Measurements from ENCODE around the gene TMEFF2.

Gene TMEFF2

GRCh38 chr2:192166946-192167345 is 27.8 kb downstream of the TMEFF2 start:
- Histone ChIP-seq H3K36me3 (ENCODE audit: insufficient read depth, low read length) (no peaks in the 10 kb centered on the region), H3K9me3 (ENCODE audit: insufficient read depth, low read depth, low read length) (no peaks in the 10 kb centered on the region), H3K4me3 (ENCODE audit: low read length, poor library complexity, severe bottlenecking) (no peak overlapping the region), H4K20me1 (ENCODE audit: insufficient read depth, low read length, poor library complexity, severe bottlenecking) (no peaks in the 10 kb centered on the region), H3K9me2 (replicated peaks; ENCODE audit: low read depth, low read length) (no peaks in the 10 kb centered on the region), H3K4me1 (ENCODE audit: insufficient read depth, low read length, poor library complexity, severe bottlenecking) (peaks cover 4% of the 10 kb centered on the region), H3K27me3 (ENCODE audit: insufficient read depth, low read length, poor library complexity, severe bottlenecking) (no peaks in the 10 kb centered on the region), H3K4me2 (ENCODE audit: low read depth, low read length, poor library complexity, severe bottlenecking) (no peak overlapping the region), H3K79me2 (ENCODE audit: insufficient read depth, low read length) (no peaks in the 10 kb centered on the region), H2AFZ (ENCODE audit: low read length) (no peak overlapping the region), H3K9ac (ENCODE audit: low read depth, low read length, poor library complexity, severe bottlenecking) (no peak overlapping the region), H3F3A (ENCODE audit: low read depth) (no peaks in the 10 kb centered on the region)
- TF ChIP-seq EZH2phosphoT487 (IDR thresholded peaks at IDR 0.05; ENCODE audit: borderline replicate concordance) (no peak), CTCF (conservative IDR thresholded peaks at IDR 0.05; ENCODE audit: low read length) (no peak)

- Histone ChIP-seq H3K9me2 (replicated peaks; ENCODE audit: low read depth, low read length) (no peaks in the 10 kb centered on the region), H2AFZ (ENCODE audit: low read length) (no peak overlapping the region), H3K4me2 (ENCODE audit: low read depth, low read length, poor library complexity, severe bottlenecking) (no peak overlapping the region), H3K9ac (ENCODE audit: low read depth, low read length, poor library complexity, severe bottlenecking) (no peak overlapping the region), H4K20me1 (ENCODE audit: insufficient read depth, low read length, poor library complexity, severe bottlenecking) (no peaks in the 10 kb centered on the region), H3K36me3 (ENCODE audit: insufficient read depth, low read length) (no peaks in the 10 kb centered on the region), H3K79me2 (ENCODE audit: insufficient read depth, low read length) (no peaks in the 10 kb centered on the region), H3K9me3 (ENCODE audit: insufficient read depth, low read depth, low read length) (no peaks in the 10 kb centered on the region), H3K4me3 (ENCODE audit: low read length, poor library complexity, severe bottlenecking) (no peak overlapping the region), H3K4me1 (ENCODE audit: insufficient read depth, low read length, poor library complexity, severe bottlenecking) (peaks cover 11% of the 10 kb centered on the region), H3F3A (ENCODE audit: low read depth) (no peaks in the 10 kb centered on the region), H3K27me3 (ENCODE audit: insufficient read depth, low read length, poor library complexity, severe bottlenecking) (no peaks in the 10 kb centered on the region)
- TF ChIP-seq EZH2phosphoT487 (IDR thresholded peaks at IDR 0.05; ENCODE audit: borderline replicate concordance) (no peak), CTCF (conservative IDR thresholded peaks at IDR 0.05; ENCODE audit: low read length) (no peak)
Measured at GRCh38 chr2:192165842-192166241, 28.9 kb downstream of the TMEFF2 start.

- Histone ChIP-seq H3F3A (ENCODE audit: low read depth) (no peaks in the 10 kb centered on the region), H4K20me1 (ENCODE audit: insufficient read depth, low read length, poor library complexity, severe bottlenecking) (no peaks in the 10 kb centered on the region), H3K4me1 (ENCODE audit: insufficient read depth, low read length, poor library complexity, severe bottlenecking) (peaks cover 11% of the 10 kb centered on the region), H3K79me2 (ENCODE audit: insufficient read depth, low read length) (no peaks in the 10 kb centered on the region), H3K4me3 (ENCODE audit: low read length, poor library complexity, severe bottlenecking) (peak overlapping the region; percentile 31), H3K27me3 (ENCODE audit: insufficient read depth, low read length, poor library complexity, severe bottlenecking) (no peaks in the 10 kb centered on the region), H3K4me2 (ENCODE audit: low read depth, low read length, poor library complexity, severe bottlenecking) (peak overlapping the region; percentile 43), H3K9me3 (ENCODE audit: insufficient read depth, low read depth, low read length) (no peaks in the 10 kb centered on the region), H3K9me2 (replicated peaks; ENCODE audit: low read depth, low read length) (no peaks in the 10 kb centered on the region), H3K9ac (ENCODE audit: low read depth, low read length, poor library complexity, severe bottlenecking) (no peak overlapping the region), H3K36me3 (ENCODE audit: insufficient read depth, low read length) (no peaks in the 10 kb centered on the region), H2AFZ (ENCODE audit: low read length) (peak overlapping the region; percentile 49)
- TF ChIP-seq CTCF (conservative IDR thresholded peaks at IDR 0.05; ENCODE audit: low read length) = peak; percentile 99
- no peak for TF ChIP-seq EZH2phosphoT487 (IDR thresholded peaks at IDR 0.05; ENCODE audit: borderline replicate concordance)
Measured at GRCh38 chr2:192162392-192163042, 32.2 kb downstream of the TMEFF2 start.

Data from Loucy (cell line).